NCI-H524 treated with DMSO at 0.1 percent for 48 hours (cell line): ENCODE data around the gene CCDC174.

Source experiments
- DNase-seq: peaks from one replicate; lab custom pipeline; 2025; lab: John Stamatoyannopoulos, UW

CCDC174 gene

GRCh38 chr3:14703128-14703750, 51.7 kb downstream of the CCDC174 start:
- no peak for DNase-seq

GRCh38 chr3:14703791-14704190, 52.2 kb downstream of the CCDC174 start:
- no peak for DNase-seq

GRCh38 chr3:14706096-14706495, 54.5 kb downstream of the CCDC174 start:
- DNase-seq = no peak

- DNase-seq = no peak
Measured at GRCh38 chr3:14716591-14716990, 65.0 kb downstream of the CCDC174 start.

GRCh38 chr3:14717307-14717706, 65.7 kb downstream of the CCDC174 start:
- no peak for DNase-seq

- no peak for DNase-seq
Measured at GRCh38 chr3:14718539-14718938, 67.0 kb downstream of the CCDC174 start.

- DNase-seq = no peak
Measured at GRCh38 chr3:14719006-14719405, 67.4 kb downstream of the CCDC174 start.

- DNase-seq = no peak
Measured at GRCh38 chr3:14721126-14721864, 69.7 kb downstream of the CCDC174 start.
